GM12892 (cell line): ENCODE measurements around the gene DRICH1.
"Not testable (repeated sequence)": the region's sequence is repeated elsewhere in the genome, so short reads cannot be mapped to it uniquely, and the experiment has no call there.

ENCODE experiments used
- POLR2A ChIP-seq: IDR thresholded peaks from 2 replicates; pipeline ENCODE4 v1.6.1; 2011; ENCODE audit warnings: low read depth, low read length, control low read depth
- POLR2AphosphoS5 ChIP-seq: IDR thresholded peaks from 2 replicates; pipeline ENCODE4 v1.6.1; 2011; ENCODE audit warnings: low read depth, low read length, control low read depth

DNA sequence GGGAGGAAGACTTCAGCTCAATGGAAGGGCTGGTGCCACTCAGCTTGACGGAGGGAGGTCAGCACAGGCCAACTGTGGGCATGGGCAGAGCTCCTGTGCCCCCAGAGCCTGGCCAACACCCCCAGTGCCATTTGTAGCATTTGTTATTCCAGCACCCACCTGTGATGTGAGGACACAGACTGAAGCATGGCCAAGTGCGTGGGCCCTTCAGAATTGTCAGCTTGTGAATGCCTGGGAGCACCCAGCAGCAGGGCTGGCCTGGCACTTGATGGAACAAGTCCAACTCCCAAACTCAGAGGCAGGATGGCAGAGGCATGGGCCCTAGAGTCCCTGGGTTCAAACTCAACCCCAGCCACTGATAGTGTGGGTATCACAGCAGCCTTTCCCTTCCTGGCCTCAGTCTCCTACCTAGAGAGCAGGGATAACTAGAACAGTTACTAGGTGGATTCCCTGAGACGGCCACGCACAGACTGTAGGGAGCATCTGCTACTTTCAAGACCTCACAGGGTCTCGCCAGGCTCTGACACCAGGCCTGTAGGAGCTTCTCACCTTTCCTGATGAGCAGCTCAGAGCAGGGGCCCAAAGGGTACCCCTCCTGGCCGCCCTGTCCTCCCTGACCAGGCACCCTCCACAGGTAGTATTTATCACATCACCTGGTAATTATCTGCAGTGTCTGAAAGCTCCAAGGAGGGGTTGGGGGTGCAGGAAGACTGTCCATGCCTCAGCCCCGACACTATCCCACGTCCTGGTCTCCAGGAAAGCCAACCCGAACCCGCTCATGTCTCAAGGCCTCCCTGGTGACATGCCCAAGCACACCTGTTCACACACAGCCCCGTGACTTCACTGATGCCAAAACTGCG lies 45.0 kb upstream of the DRICH1 start:
- not testable (repeated sequence) for TF ChIP-seq POLR2A, POLR2AphosphoS5
